Spleen (tissue), 11 donors: ENCODE measurements around the gene TAF13. TPM values are rescaled to one million over a fixed set of nuclear protein-coding genes. Genes with fewer than 3 reads are reported as not detected.

Experiments
- DNase-seq: peaks from one replicate; pipeline ENCODE4 v3.0.0-alpha.2; 2020
- H3K27ac ChIP-seq, 8 donors: fragments of 200-600 bp; sonication (generic) in 7 of 8; 1 replicate in 4 of 8; 2 replicates in 4 of 8; pipeline versions ENCODE4 v1.5.0 to v1.8.0; 2016 to 2021; ENCODE audit warnings: inconsistent platforms in 4 of 8, mild to moderate bottlenecking in 4 of 8, moderate library complexity in 1 of 8
- H3K27me3 ChIP-seq, 7 donors: fragments of 200-600 bp; sonication (generic) in 6 of 7; replicated peaks in 1 of 7; 1 replicate in 4 of 7; 2 replicates in 3 of 7; pipeline versions ENCODE4 v1.5.0 to v1.8.0; 2016 to 2021; ENCODE audit warnings: inconsistent platforms in 3 of 7, mild to moderate bottlenecking in 1 of 7
- H3K36me3 ChIP-seq, 6 donors: fragments of 200-600 bp; sonication (generic) in 5 of 6; 1 replicate in 4 of 6; 2 replicates in 2 of 6; pipeline versions ENCODE4 v1.5.0 to v1.8.0; 2016 to 2021; ENCODE audit warnings: inconsistent platforms in 2 of 6
- H3K4me1 ChIP-seq, 6 donors: fragments of 200-600 bp; sonication (generic) in 5 of 6; 1 replicate in 3 of 6; 2 replicates in 3 of 6; pipeline versions ENCODE4 v1.5.0 to v1.8.0; 2016 to 2021; ENCODE audit warnings: inconsistent platforms in 3 of 6
- H3K4me3 ChIP-seq, 8 donors: fragments of 200-600 bp; sonication (generic) in 7 of 8; 1 replicate in 4 of 8; 2 replicates in 4 of 8; pipeline versions ENCODE4 v1.5.0 to v1.8.0; 2016 to 2021; ENCODE audit warnings: inconsistent platforms in 4 of 8, mild to moderate bottlenecking in 4 of 8, moderate library complexity in 2 of 8
- H3K9me3 ChIP-seq, 8 donors: fragments of 200-600 bp; sonication (generic) in 7 of 8; 1 replicate in 4 of 8; 2 replicates in 4 of 8; pipeline versions ENCODE4 v1.5.0 to v1.8.0; 2016 to 2021; ENCODE audit warnings: inconsistent platforms in 4 of 8
- CTCF ChIP-seq, 11 experiments: fragments of 200-600 bp in 7 of 11; fragments of 450-650 bp in 4 of 11; sonication (generic) in 4 of 11; IDR thresholded peaks in 8 of 11; conservative IDR thresholded peaks in 3 of 11; 1 replicate in 7 of 11; 2 replicates in 4 of 11; pipeline versions ENCODE4 v1.4.0 to v1.8.0; 2016 to 2021; ENCODE audit warnings: antibody characterized with exemption in 11 of 11, inconsistent platforms in 4 of 11, mild to moderate bottlenecking in 1 of 11
- POLR2A ChIP-seq, 3 donors: fragments of 450-650 bp; IDR thresholded peaks; one replicate each; pipeline ENCODE4 v1.5.1; 2017; ENCODE audit warnings: antibody characterized with exemption in 3 of 3, mild to moderate bottlenecking in 1 of 3
- POLR2AphosphoS5 ChIP-seq, 3 donors: sonication (generic); formaldehyde crosslinking; IDR thresholded peaks; one replicate each; pipeline ENCODE4 v1.5.1; 2017; ENCODE audit warnings: antibody characterized with exemption in 3 of 3
- WGBS, 5 donors: extraction: QIAGEN DNeasy Blood & Tissue Kit in 3 of 5; methylation state at CpG; one replicate each; pipeline versions ENCODE4 v1.1.5 to v1.1.7; 2013 to 2018; 5-methylcytosine and 5-hydroxymethylcytosine counted together
- intact Hi-C: fragments of 100-400 bp; cut with DNase I; formaldehyde crosslinking; loops from one replicate; pipeline ENCODE4 v1.15.0; 2023; ENCODE audit warnings: low total_unique reads
- polyA plus RNA-seq, 3 donors: library from polyadenylated mRNA; stranded (reverse); fragments of 200-250 nt; gene quantifications; one replicate each; pipeline ENCODE4 v1.2.1, GENCODE V29; 2013
- total RNA-seq, 7 donors: library from RNA; depleted of rRNA in 3 of 7; stranded (reverse); fragments of >200 nt in 3 of 7; fragmentation: NEBNext Ultra II Directional in 4 of 7; extraction: Animal tissue kit (Norgen Biotek cat#: 25700) in 4 of 7; gene quantifications; one replicate each; pipeline versions ENCODE4 v1.1.0 to v1.2.1, GENCODE V29; 2016 to 2021
- donor health status: healthy with polysubstance abuse.
- donor health status: DM: no; HTN: no; CAD: no; lungs with moderate emphysema.
- donor health status: DM: no; HTN: no; CAD: no.
- donor health status: Bipolar disorder and iron deficiency.
- donor health status: healthy.
- donor health status: DM: no; HTN: no; CAD: no.
- donor health status: DM: yes; HTN: yes; CAD: no.

The TAF13 gene
- total and polyA plus RNA-seq, 10 donors = 9.0 to 32.5 (median 22.7) TPM

GRCh38 chr1:109069294-109069693 lies 6.5 kb downstream of the TAF13 start:
- no peak for DNase-seq
- Histone ChIP-seq H3K4me1 (peaks cover 0 to 29% (median 2%) of the 10 kb centered on the region in 6 donors), H3K4me3 (no peak overlapping the region), H3K27ac (no peak overlapping the region), H3K9me3 (no peaks in the 10 kb centered on the region), H3K27me3 (no peaks in the 10 kb centered on the region), H3K36me3 (peaks cover 4 to 92% (median 42%) of the 10 kb centered on the region in 6 donors)
- TF ChIP-seq CTCF (IDR thresholded peaks at IDR 0.05 in 8 of 11, conservative IDR thresholded peaks at IDR 0.05 in 3 of 11) = no peak
- TF ChIP-seq POLR2A (IDR thresholded peaks at IDR 0.05) = no peak
- no peak for TF ChIP-seq POLR2AphosphoS5 (IDR thresholded peaks at IDR 0.05)
- intact Hi-C loops = no loop called here
- WGBS, 5 donors = 85 to 97% (median 93%) methylated on average over 1 of the region's 1 CpG

- intact Hi-C loops = no loop called here
- peaks cover 4 to 96% (median 47%) of the 10 kb centered on the region in 6 donors for H3K36me3 ChIP-seq
- H3K27ac ChIP-seq = no peak overlapping the region
- no peak for TF ChIP-seq POLR2A (IDR thresholded peaks at IDR 0.05)
- TF ChIP-seq CTCF (IDR thresholded peaks at IDR 0.05 in 8 of 11, conservative IDR thresholded peaks at IDR 0.05 in 3 of 11) = no peak
- no peak for TF ChIP-seq POLR2AphosphoS5 (IDR thresholded peaks at IDR 0.05)
- H3K4me3 ChIP-seq = no peak overlapping the region
- DNase-seq = no peak
- peaks cover 0 to 18% (median 2%) of the 10 kb centered on the region in 6 donors for H3K4me1 ChIP-seq
- no peaks in the 10 kb centered on the region for H3K9me3 ChIP-seq
- H3K27me3 ChIP-seq = no peaks in the 10 kb centered on the region
- WGBS, 5 donors = 83 to 95% (median 88%) methylated on average over 8 of the region's 8 CpGs
Observed at GRCh38 chr1:109067883-109068282, 7.9 kb downstream of the TAF13 start.

- Histone ChIP-seq H3K9me3 (no peaks in the 10 kb centered on the region), H3K4me1 (peaks cover 0 to 2% (median 0%) of the 10 kb centered on the region in 6 donors), H3K27me3 (no peaks in the 10 kb centered on the region), H3K4me3 (no peak overlapping the region), H3K36me3 (peaks cover 4 to 82% (median 46%) of the 10 kb centered on the region in 6 donors), H3K27ac (no peak overlapping the region)
- intact Hi-C loops = no loop called here
- no peak for DNase-seq
- 78 to 99% (median 96%) methylated on average over 3 of the region's 3 CpGs for WGBS, 5 donors
- TF ChIP-seq POLR2AphosphoS5 (IDR thresholded peaks at IDR 0.05) (no peak), CTCF (IDR thresholded peaks at IDR 0.05 in 8 of 11, conservative IDR thresholded peaks at IDR 0.05 in 3 of 11) (no peak), POLR2A (IDR thresholded peaks at IDR 0.05) (no peak)
Observed at GRCh38 chr1:109065137-109065536, 10.7 kb downstream of the TAF13 start.

GRCh38 chr1:109061183-109061582 lies 14.6 kb downstream of the TAF13 start:
- intact Hi-C loops = no loop called here
- no peak for DNase-seq

More at GRCh38 chr1:109061183-109061582, 14.6 kb downstream of the TAF13 start:
- no peaks in the 10 kb centered on the region for H3K4me1 ChIP-seq
- H3K9me3 ChIP-seq = no peaks in the 10 kb centered on the region
- H3K27ac ChIP-seq = no peak overlapping the region
- 90 to 95% (median 92%) methylated on average over 4 of the region's 4 CpGs for WGBS, 5 donors
- H3K4me3 ChIP-seq = no peak overlapping the region
- TF ChIP-seq POLR2AphosphoS5 (IDR thresholded peaks at IDR 0.05) (no peak), CTCF (IDR thresholded peaks at IDR 0.05 in 8 of 11, conservative IDR thresholded peaks at IDR 0.05 in 3 of 11) (no peak), POLR2A (IDR thresholded peaks at IDR 0.05) (no peak)
- no peaks in the 10 kb centered on the region for H3K27me3 ChIP-seq
- peaks cover 4 to 42% (median 28%) of the 10 kb centered on the region in 6 donors for H3K36me3 ChIP-seq
